SU-DHL-6 (cell line): Measurements from ENCODE around the gene PFDN2.
A peak's percentile ranks its signal among the peaks of the same experiment; 100 is the strongest.

Source experiments
- H2AFZ ChIP-seq: fragments of 200-600 bp; sonication (generic); 2 replicates; pipeline ENCODE4 v1.6.1; 2014; ENCODE audit warnings: low read depth, mild to moderate bottlenecking, moderate library complexity, mixed read lengths, antibody characterized with exemption, low read length; ENCODE audit not compliant: severe bottlenecking
- H3F3A ChIP-seq: fragments of 200-600 bp; shearing (Covaris generic); 2 replicates; pipeline ENCODE4 v1.6.0; 2016; ENCODE audit warnings: antibody characterized with exemption, mild to moderate bottlenecking; ENCODE audit not compliant: insufficient read depth
- H3K27ac ChIP-seq: fragments of 200-600 bp; sonication (generic); 2 replicates; pipeline ENCODE4 v1.5.1; 2016; ENCODE audit warnings: low read depth, mild to moderate bottlenecking, low read length, moderate library complexity, mixed read lengths
- H3K27me3 ChIP-seq: fragments of 200-600 bp; sonication (generic), shearing (Covaris generic); 2 replicates; pipeline ENCODE4 v1.6.0; 2014; ENCODE audit warnings: mild to moderate bottlenecking, low read length
- H3K36me3 ChIP-seq: fragments of 200-600 bp; sonication (generic); 2 replicates; pipeline ENCODE4 v1.6.1; 2014; ENCODE audit warnings: mild to moderate bottlenecking, low read length, mixed read lengths
- H3K4me2 ChIP-seq: fragments of 300-600, 200-600 bp; shearing (Covaris generic), sonication (generic); 2 replicates; pipeline ENCODE4 v1.6.0; 2014; ENCODE audit warnings: low read length, low read depth, mild to moderate bottlenecking; ENCODE audit not compliant: poor library complexity, severe bottlenecking
- H3K4me3 ChIP-seq: fragments of 200-600 bp; sonication (generic); 2 replicates; pipeline ENCODE4 v1.5.1; 2014; ENCODE audit warnings: antibody characterized with exemption, low read length, mild to moderate bottlenecking, mixed read lengths; ENCODE audit not compliant: insufficient read depth, poor library complexity, severe bottlenecking
- H3K79me2 ChIP-seq: fragments of 200-600 bp; sonication (generic); 2 replicates; pipeline ENCODE4 v1.6.1; 2014; ENCODE audit warnings: mild to moderate bottlenecking, low read length, moderate library complexity; ENCODE audit not compliant: insufficient read depth
- H3K9ac ChIP-seq: fragments of 200-600 bp; sonication (generic); 2 replicates; pipeline ENCODE4 v1.7.0; 2014; ENCODE audit warnings: mild to moderate bottlenecking, low read length
- H3K9me2 ChIP-seq: fragments of 200-600 bp; sonication (generic); replicated peaks from 2 replicates; pipeline ENCODE4 v1.6.1; 2014; ENCODE audit warnings: low read length; ENCODE audit not compliant: insufficient read depth
- H3K9me3 ChIP-seq: fragments of 200-600 bp; sonication (generic); 2 replicates; pipeline ENCODE4 v1.6.1; 2014; ENCODE audit warnings: low read length, mixed read lengths; ENCODE audit not compliant: insufficient read depth
- H4K20me1 ChIP-seq: fragments of 200-600 bp; sonication (generic); 2 replicates; pipeline ENCODE4 v1.6.1; 2014; ENCODE audit warnings: low read depth, mild to moderate bottlenecking, antibody characterized with exemption, low read length, moderate library complexity, mixed read lengths
- CTCF ChIP-seq: fragments of 200-600 bp; sonication (generic); IDR thresholded peaks from one replicate; pipeline ENCODE4 v1.5.1; 2017; ENCODE audit warnings: antibody characterized with exemption, mild to moderate bottlenecking, low read length, moderate library complexity; ENCODE audit not compliant: insufficient read depth, poor library complexity, severe bottlenecking
- EZH2phosphoT487 ChIP-seq: fragments of 200-600 bp; sonication (generic), shearing (Covaris generic); conservative IDR thresholded peaks from 2 replicates; pipeline ENCODE4 v1.6.1; 2018; ENCODE audit warnings: mild to moderate bottlenecking, antibody characterized with exemption, low read length, moderate library complexity, mixed read lengths

PFDN2 gene

GRCh38 chr1:161132410-161133219 is 14.8 kb upstream of the PFDN2 start, which contains the start of gene DEDD:
DEDD (minus strand) TSS chr1:161132667; CDS start chr1:161124462, 8,205 bp downstream.
- H3K9me3 ChIP-seq = no peaks in the 10 kb centered on the region
- peak within 1 kb of the TSS; percentile 64 for H3K27ac ChIP-seq
- no peaks in the 10 kb centered on the region for H3K27me3 ChIP-seq
- H2AFZ ChIP-seq = peak within 1 kb of the TSS; percentile 90
- H3K36me3 ChIP-seq = no peaks in the 10 kb centered on the region; the same call in 1 of the 2 replicates
- H3K4me3 ChIP-seq = peak within 1 kb of the TSS; percentile 92
- no peaks in the 10 kb centered on the region for H4K20me1 ChIP-seq
- H3F3A ChIP-seq = peaks cover 20% of the 10 kb centered on the region
- no peaks in the 10 kb centered on the region for H3K9me2 ChIP-seq
- H3K79me2 ChIP-seq = peaks cover 19% of the 10 kb centered on the region
- peak within 1 kb of the TSS; percentile 92 for H3K4me2 ChIP-seq
- TF ChIP-seq EZH2phosphoT487 (no peak), CTCF (no peak)
- peak within 1 kb of the TSS; percentile 83 for H3K9ac ChIP-seq

GRCh38 chr1:161131523-161132409 is 13.9 kb upstream of the PFDN2 start:
- Histone ChIP-seq H3K79me2 (peaks cover 23% of the 10 kb centered on the region), H3K27ac (peak overlapping the region; percentile 64), H3K36me3 (no peaks in the 10 kb centered on the region; the same call in 1 of the 2 replicates), H3K27me3 (no peaks in the 10 kb centered on the region), H3K4me2 (peak overlapping the region; percentile 92), H2AFZ (peak overlapping the region; percentile 90), H3K9me3 (no peaks in the 10 kb centered on the region), H3F3A (peaks cover 20% of the 10 kb centered on the region), H3K4me3 (peak overlapping the region; percentile 92), H4K20me1 (no peaks in the 10 kb centered on the region), H3K9ac (peak overlapping the region; percentile 83), H3K9me2 (no peaks in the 10 kb centered on the region)
- TF ChIP-seq EZH2phosphoT487 = no peak
- TF ChIP-seq CTCF = no peak

- TF ChIP-seq CTCF = no peak
- no peak for TF ChIP-seq EZH2phosphoT487
- no peaks in the 10 kb centered on the region for H3K9me2 ChIP-seq
- no peak overlapping the region for H3K4me3 ChIP-seq
- peaks cover 20% of the 10 kb centered on the region for H3F3A ChIP-seq
- no peaks in the 10 kb centered on the region for H4K20me1 ChIP-seq
- no peaks in the 10 kb centered on the region; the same call in 1 of the 2 replicates for H3K36me3 ChIP-seq
- H3K27me3 ChIP-seq = no peaks in the 10 kb centered on the region
- no peak overlapping the region for H3K4me2 ChIP-seq
- H3K9ac ChIP-seq = no peak overlapping the region
- H3K27ac ChIP-seq = no peak overlapping the region
- no peak overlapping the region for H2AFZ ChIP-seq
- H3K79me2 ChIP-seq = peaks cover 23% of the 10 kb centered on the region
- H3K9me3 ChIP-seq = no peaks in the 10 kb centered on the region
Measured at GRCh38 chr1:161130266-161130665, 12.4 kb upstream of the PFDN2 start.
